Small intestine (tissue), 7 donors: ENCODE measurements around the gene GINM1. TPM values are rescaled to one million over a fixed set of nuclear protein-coding genes. Genes with fewer than 3 reads are reported as not detected.
A peak's percentile ranks its signal among the peaks of the same experiment; 100 is the strongest.

Experiments
- DNase-seq, 2 donors: peaks; one replicate each; pipeline versions ENCODE4 v3.0.0 to v3.0.0-alpha.2; 2013
- FAIRE-seq: peaks from 2 replicates; lab custom pipeline; 2012; peaks lifted over from hg19 to GRCh38; lab: Jason Lieb, UNC
- H3K27ac ChIP-seq, 3 donors: one replicate each; pipeline ENCODE4 v1.5.1; 2013; ENCODE audit warnings: low read length in 2 of 3, mild to moderate bottlenecking in 2 of 3, control low read depth in 1 of 3, inconsistent platforms in 1 of 3, low read depth in 1 of 3, moderate library complexity in 1 of 3
- H3K27me3 ChIP-seq, 3 donors: one replicate each; pipeline ENCODE4 v1.6.1; 2013; ENCODE audit warnings: low read length in 3 of 3, inconsistent platforms in 1 of 3; ENCODE audit not compliant: control insufficient read depth in 3 of 3, insufficient read depth in 3 of 3
- H3K36me3 ChIP-seq, 3 donors: one replicate each; pipeline ENCODE4 v1.6.1; 2013; ENCODE audit warnings: low read length in 3 of 3, inconsistent platforms in 1 of 3, low read depth in 1 of 3, mild to moderate bottlenecking in 1 of 3, moderate library complexity in 1 of 3; ENCODE audit not compliant: control insufficient read depth in 3 of 3, insufficient read depth in 2 of 3
- H3K4me1 ChIP-seq, 3 donors: one replicate each; pipeline ENCODE4 v1.6.1; 2013; ENCODE audit warnings: low read length in 2 of 3, inconsistent platforms in 1 of 3, low read depth in 1 of 3, mild to moderate bottlenecking in 1 of 3, moderate library complexity in 1 of 3; ENCODE audit not compliant: control insufficient read depth in 3 of 3, insufficient read depth in 2 of 3
- H3K4me3 ChIP-seq, 3 donors: one replicate each; pipeline ENCODE4 v1.5.1; 2013; ENCODE audit warnings: low read length in 3 of 3, control low read depth in 1 of 3, inconsistent platforms in 1 of 3, low read depth in 1 of 3, mild to moderate bottlenecking in 1 of 3, moderate library complexity in 1 of 3
- H3K9me3 ChIP-seq, 2 donors: one replicate each; pipeline ENCODE4 v1.6.1; 2013; ENCODE audit warnings: low read depth in 1 of 2, low read length in 1 of 2; ENCODE audit not compliant: control insufficient read depth in 2 of 2, insufficient read depth in 1 of 2
- WGBS, 3 donors: extraction: QIAGEN DNeasy Blood & Tissue Kit; methylation state at CpG; one replicate each; pipeline ENCODE4 v1.1.7; 2013; 5-methylcytosine and 5-hydroxymethylcytosine counted together
- polyA plus RNA-seq, 4 donors: library from polyadenylated mRNA; stranded (reverse) in 3 of 4; unstranded in 1 of 4; fragments of 200-250 nt in 3 of 4; fragments of 120-200 nt in 1 of 4; gene quantifications; one replicate each; pipeline versions ENCODE4 v1.2.1 to v1.2.3, GENCODE V29; 2013
- donor health status: healthy with polysubstance abuse.
- donor health status: control.
- donor health status: control.
- donor health status: Bipolar disorder and iron deficiency.
- donor health status: healthy.

GINM1 gene
- polyA plus RNA-seq, 4 donors, result 9.2 to 29.9 (median 22.7) TPM

DNA sequence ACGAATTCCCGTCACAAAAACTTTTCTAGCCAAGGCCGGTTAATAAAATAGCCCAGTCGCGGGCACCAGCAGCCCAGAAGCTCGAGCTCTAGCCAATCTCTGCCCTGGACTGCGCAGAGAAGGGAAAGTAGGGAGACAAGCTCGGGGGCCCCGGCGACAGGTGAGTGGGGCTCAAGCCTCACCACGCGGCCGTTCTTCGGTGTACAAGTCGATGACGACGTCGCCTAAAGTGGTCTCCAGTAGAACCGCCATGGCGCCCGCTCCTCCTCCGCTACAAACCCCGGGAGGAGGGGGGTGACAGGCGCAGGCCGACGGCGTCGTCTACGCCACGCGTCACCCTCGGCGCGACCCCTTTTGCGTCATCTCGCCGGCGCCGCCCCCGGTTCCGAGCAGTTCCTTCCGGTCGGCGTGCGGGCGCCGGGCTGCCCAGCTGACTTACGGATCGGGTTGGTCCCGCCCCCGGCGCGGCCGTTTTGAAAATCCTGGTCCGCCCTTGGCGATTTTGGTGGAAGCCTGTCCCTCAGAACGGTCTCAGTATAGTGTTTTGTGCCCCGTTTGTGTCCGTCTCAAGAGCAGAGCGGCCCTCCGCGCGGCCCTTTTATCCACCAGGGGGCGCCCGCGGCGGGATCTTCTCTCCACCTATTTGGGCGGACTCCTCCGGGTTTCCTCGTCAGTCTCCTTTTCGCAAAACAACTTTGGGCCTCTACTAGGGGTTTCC lies 20.3 kb upstream of the GINM1 start, which contains the start of gene PPIL4:
Gene PPIL4, minus strand, starts transcription at position 290 of the 718 bp plus-strand sequence. Its CDS starts 38 bp downstream, at position 252.
- peak; percentile 91 to 99 for DNase-seq
- FAIRE-seq, result no peak
- Histone ChIP-seq H3K9me3 (no peaks in the 10 kb centered on the region), H3K4me3 (peak within 1 kb of the TSS; percentile 72 to 96 (median 82)), H3K27ac (peak within 1 kb of the TSS; percentile 68 to 94 (median 94)), H3K4me1 (peaks cover 2 to 7% (median 7%) of the 10 kb centered on the region in 3 donors), H3K27me3 (peaks cover 0 to 3% (median 0%) of the 10 kb centered on the region in 3 donors), H3K36me3 (peaks cover 0 to 2% (median 0%) of the 10 kb centered on the region in 3 donors)
- 0% methylated on average over 61 to 71 of the region's 71 CpGs for whole genome bisulfite sequencing, 3 donors

DNA sequence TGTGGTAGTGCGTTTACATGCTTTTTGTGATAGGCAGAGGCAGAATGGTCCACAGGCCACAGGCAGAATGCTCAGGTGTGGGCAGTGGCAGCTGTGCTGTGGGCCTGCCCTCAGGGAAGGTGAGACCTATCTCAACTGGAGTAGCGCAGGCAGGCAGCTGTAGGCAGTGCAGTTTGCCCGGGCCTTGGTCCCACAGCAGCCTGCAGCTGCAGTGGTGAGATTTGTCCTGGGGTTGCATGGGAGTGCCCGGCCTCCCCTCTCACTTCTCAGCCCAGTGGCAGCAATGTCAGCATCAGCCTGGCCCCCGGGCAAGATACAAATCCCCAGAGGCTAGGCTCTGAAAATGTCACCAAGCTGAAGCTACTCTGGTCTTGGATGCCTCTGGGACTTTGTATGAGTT lies 14.3 kb upstream of the GINM1 start:
- H3K36me3 ChIP-seq, result no peaks in the 10 kb centered on the region
- no peak overlapping the region for H3K27ac ChIP-seq
- no peak overlapping the region for H3K4me3 ChIP-seq
- DNase-seq, result no peak
- peaks cover 0 to 11% (median 3%) of the 10 kb centered on the region in 3 donors for H3K27me3 ChIP-seq
- WGBS, 3 donors, result 69 to 83% (median 74%) methylated on average over 5 of the region's 5 CpGs
- H3K9me3 ChIP-seq, result no peaks in the 10 kb centered on the region
- FAIRE-seq, result no peak
- no peaks in the 10 kb centered on the region for H3K4me1 ChIP-seq

DNA sequence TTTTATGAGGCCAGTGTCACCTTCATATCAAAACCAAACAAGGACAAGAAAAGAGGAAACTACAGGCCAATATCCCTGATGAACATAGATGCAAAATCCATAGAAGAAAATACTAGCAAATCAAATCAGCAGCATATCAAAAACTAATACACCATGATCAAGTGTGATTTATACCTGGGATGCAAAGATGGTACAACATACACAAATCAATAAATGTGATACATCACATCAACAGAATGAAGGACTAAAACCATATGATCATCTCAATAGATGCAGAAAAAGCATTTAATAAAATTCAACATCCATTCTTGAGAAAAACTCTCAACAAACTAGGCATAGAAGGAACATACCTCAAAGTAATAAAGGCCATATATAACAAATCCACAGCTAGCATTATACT lies 8.1 kb upstream of the GINM1 start:
- H3K27ac ChIP-seq, result no peak overlapping the region
- FAIRE-seq (no peak), DNase-seq (no peak)
- no peaks in the 10 kb centered on the region for H3K9me3 ChIP-seq
- H3K4me1 ChIP-seq, result no peaks in the 10 kb centered on the region
- no peak overlapping the region for H3K4me3 ChIP-seq
- no peaks in the 10 kb centered on the region for H3K36me3 ChIP-seq
- H3K27me3 ChIP-seq, result peaks cover 0 to 3% (median 0%) of the 10 kb centered on the region in 3 donors

GRCh38 chr6:149559389-149559788 lies 6.8 kb upstream of the GINM1 start:
- no peak overlapping the region for H3K27ac ChIP-seq
- DNase-seq, result no peak
- WGBS, 3 donors, result 53 to 84% (median 76%) methylated on average over 2 of the region's 2 CpGs

DNA sequence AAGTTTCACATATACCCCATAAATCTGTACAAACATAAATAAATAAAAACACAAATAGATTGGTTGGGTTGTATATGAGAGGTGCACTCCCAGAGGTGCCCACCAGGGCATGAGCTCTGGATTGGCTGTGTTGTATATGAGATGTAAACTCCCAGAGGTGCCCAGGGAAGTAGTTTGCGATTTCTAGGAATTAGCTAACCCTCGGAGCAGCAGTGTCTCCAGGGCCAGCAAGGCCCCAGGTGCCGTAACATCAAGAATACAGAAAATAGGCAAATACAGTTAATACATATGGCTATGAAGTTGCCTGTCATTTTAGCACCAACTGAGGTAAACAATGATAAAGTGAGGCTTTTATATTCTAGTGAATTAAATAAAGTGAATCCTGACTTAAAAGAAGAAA lies 5.4 kb upstream of the GINM1 start:
- Histone ChIP-seq H3K4me3 (no peak overlapping the region), H3K9me3 (no peaks in the 10 kb centered on the region), H3K36me3 (no peaks in the 10 kb centered on the region), H3K27me3 (no peaks in the 10 kb centered on the region), H3K27ac (no peak overlapping the region), H3K4me1 (no peaks in the 10 kb centered on the region)
- DNase-seq (peak; percentile 15 to 20), FAIRE-seq (no peak)
- WGBS, 3 donors, result 45 to 65% (median 56%) methylated on average over 3 of the region's 3 CpGs

More at GRCh38 chr6:149559389-149559788, 6.8 kb upstream of the GINM1 start:
- no peaks in the 10 kb centered on the region for H3K36me3 ChIP-seq
- no peak for FAIRE-seq
- H3K9me3 ChIP-seq, result no peaks in the 10 kb centered on the region
- no peaks in the 10 kb centered on the region for H3K27me3 ChIP-seq
- H3K4me1 ChIP-seq, result no peaks in the 10 kb centered on the region
- no peak overlapping the region for H3K4me3 ChIP-seq

- 79 to 83% (median 80%) methylated on average over 5 of the region's 5 CpGs for whole genome bisulfite sequencing, 3 donors
- no peaks in the 10 kb centered on the region for H3K9me3 ChIP-seq
- H3K4me1 ChIP-seq, result peaks cover 0 to 4% (median 0%) of the 10 kb centered on the region in 3 donors
- DNase-seq (peak in 1 of 2 donors; percentile 3), FAIRE-seq (no peak)
- no peaks in the 10 kb centered on the region for H3K27me3 ChIP-seq
- H3K36me3 ChIP-seq, result no peaks in the 10 kb centered on the region
- H3K27ac ChIP-seq, result no peak overlapping the region
- no peak overlapping the region for H3K4me3 ChIP-seq
Observed at GRCh38 chr6:149563203-149563927, 2.8 kb upstream of the GINM1 start.

DNA sequence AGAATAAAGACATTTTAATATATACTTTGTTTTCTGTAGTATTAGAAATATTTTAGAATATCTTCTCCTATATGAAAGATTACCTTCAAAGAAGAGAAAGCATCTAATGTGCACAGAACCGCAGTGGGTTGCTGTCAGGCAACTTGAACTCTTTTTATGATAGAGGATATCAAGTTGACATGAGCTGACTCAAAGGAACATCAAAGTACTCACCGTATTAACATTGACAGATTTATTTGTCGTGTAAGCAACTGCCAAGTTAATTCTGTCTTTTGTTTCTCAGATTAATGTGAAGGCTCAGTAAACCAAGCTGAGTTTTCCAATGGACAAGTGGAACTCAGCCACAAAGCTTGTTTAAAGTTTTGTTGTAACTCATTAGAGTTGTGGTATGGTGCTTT lies 2.2 kb upstream of the GINM1 start:
- no peak for DNase-seq
- Histone ChIP-seq H3K27ac (no peak overlapping the region), H3K4me3 (no peak overlapping the region), H3K36me3 (no peaks in the 10 kb centered on the region), H3K4me1 (peaks cover 0 to 4% (median 0%) of the 10 kb centered on the region in 3 donors), H3K27me3 (no peaks in the 10 kb centered on the region), H3K9me3 (no peaks in the 10 kb centered on the region)
- FAIRE-seq, result no peak
- 11 to 58% (median 36%) methylated on average over 3 of the region's 3 CpGs for whole genome bisulfite sequencing, 3 donors

DNA sequence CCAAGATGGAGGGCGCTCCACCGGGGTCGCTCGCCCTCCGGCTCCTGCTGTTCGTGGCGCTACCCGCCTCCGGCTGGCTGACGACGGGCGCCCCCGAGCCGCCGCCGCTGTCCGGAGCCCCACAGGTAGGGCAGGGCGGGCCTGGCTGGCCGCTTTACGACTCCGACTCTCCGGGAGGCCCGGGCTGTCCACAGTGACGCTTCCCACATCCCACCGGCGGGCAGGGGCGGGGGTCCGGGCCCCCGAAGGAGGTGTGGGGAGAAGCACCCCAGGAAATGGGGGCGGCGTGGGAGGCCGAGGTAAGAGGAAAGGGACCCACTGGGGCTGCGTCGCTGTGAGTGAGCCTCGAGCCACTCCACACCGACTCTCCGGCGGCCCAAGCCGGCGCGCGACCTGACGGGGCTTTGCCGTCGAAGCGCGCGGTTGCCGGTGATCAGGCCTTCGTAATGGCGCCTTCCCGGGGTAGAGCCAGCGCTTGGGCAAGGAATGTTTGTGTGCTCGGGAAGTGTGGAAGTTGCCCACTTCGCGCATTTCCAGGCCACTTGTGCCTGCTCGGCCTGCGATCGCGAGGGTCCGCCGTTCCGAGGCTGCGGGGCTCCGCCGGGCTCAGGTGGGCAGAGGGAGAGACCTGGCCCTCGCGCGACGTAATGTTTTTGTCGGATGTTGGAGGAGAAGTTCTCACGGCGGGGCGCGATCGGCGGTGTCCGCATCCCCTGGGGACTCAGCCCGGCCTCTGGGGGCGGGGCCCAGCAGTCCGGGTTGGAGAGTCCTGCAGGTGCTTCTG lies 427 bp downstream of the GINM1 start:
- WGBS, 3 donors, result 0% methylated on average over 71 to 81 of the region's 81 CpGs
- no peak for FAIRE-seq

More for the DNA sequence above, 427 bp downstream of the GINM1 start:
- DNase-seq, result peak; percentile 54 to 74
- no peaks in the 10 kb centered on the region for H3K9me3 ChIP-seq
- H3K27ac ChIP-seq, result peak overlapping the region; percentile 91 to 93 (median 92)
- H3K4me3 ChIP-seq, result peak overlapping the region; percentile 94 to 100 (median 98)
- no peaks in the 10 kb centered on the region for H3K36me3 ChIP-seq
- H3K27me3 ChIP-seq, result no peaks in the 10 kb centered on the region
- peaks cover 0 to 4% (median 0%) of the 10 kb centered on the region in 3 donors for H3K4me1 ChIP-seq
